Activated CD4-positive, alpha-beta T cell treated with anti-CD3 and anti-CD28 coated beads, Interleukin-2, amount 50 U/mL, for 16 hours (primary cell): ENCODE measurements around the gene POU1F1.
"Not testable (repeated sequence)": the region's sequence is repeated elsewhere in the genome, so short reads cannot be mapped to it uniquely, and the experiment has no call there.

ENCODE experiments used
- DNase-seq: peaks from one replicate; pipeline ENCODE4 v3.0.0-alpha.2; 2020

Gene POU1F1

DNA sequence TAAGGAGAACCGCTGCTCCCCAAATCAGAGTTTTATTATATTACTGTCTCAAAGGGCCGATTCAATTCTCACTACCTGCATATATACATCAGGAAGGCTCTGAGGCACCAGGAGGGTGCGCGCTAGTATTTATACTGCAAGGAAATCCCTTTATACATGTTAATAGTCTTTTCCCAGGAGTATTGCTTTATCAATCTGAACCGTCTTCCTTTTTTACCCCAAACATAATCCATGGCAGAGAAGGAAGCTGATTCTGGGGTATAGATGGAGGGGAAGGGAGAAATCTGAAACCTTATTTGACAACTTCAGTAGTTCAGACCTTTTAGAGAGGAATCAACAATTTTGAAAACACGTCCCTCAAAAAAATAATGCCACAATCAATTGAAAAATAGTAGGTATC, at the start of gene POU1F1:
Gene POU1F1, minus strand, starts transcription at position 101 of the 400 bp plus-strand sequence. CDS start 122 bp downstream, outside the sequence.
- no peak for DNase-seq

DNA sequence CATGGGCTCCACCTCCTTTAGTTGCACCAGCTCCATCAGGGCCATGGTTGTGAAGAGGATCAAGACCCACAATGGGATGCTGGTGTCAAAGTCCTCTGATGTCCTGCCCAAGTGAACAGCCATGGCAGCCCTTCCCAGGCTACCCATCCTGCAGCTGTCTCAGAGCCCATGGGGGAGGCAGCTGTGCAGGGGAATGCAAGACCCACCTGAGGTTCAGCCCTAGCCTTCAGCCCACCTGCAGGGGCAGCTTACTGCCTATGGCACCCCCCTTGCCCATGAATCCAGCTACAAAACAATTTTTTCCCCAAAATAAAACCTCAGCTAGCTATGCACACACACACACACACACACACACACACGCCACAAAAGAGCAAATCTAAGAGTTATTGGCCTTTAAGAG, 48.2 kb upstream of the POU1F1 start:
- DNase-seq = no peak

- DNase-seq = no peak
These were observed 44.6 kb upstream of the POU1F1 start for GRCh38 chr3:87320756-87321626.

DNA sequence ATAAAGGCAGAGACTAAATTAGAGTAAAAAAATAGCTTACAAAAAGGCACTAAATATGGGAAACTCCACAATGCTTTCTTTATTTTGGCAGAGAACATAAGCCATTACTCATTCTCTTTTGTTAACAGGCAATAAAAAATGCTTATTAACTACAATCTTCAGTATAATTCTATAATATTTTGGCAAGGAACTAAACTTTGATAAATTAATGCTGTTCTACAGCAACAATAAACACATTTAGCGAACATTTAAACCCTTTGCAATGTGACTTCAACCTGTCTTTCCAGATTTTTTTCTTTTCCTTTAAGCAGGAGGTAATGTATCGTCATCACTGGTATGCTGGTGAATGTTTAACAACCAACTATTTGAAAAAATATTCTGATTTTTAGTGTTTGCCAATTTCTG, 42.2 kb upstream of the POU1F1 start:
- DNase-seq = no peak

GRCh38 chr3:87317779-87318178, 41.4 kb upstream of the POU1F1 start:
- DNase-seq = no peak

DNA sequence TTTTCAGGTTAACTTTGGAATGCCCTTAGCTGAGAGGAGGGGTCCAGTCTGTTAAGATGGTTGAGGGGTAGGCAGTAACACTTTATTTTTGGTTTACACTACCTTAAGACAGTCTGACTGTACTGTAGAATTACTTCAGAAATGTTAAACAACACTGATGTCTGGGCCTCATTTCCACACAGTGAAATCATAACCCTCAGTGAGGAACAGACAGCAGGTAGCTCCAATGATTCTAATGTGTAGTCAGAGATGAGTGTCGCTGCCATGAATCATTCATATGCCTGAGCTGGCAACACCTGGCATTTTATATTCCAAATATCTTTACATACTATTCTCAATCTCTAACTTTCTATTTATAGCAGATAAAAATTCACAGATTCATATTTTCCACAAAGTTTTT, 37.3 kb upstream of the POU1F1 start:
- DNase-seq = no peak

- no peak for DNase-seq
These were observed 34.9 kb upstream of the POU1F1 start for GRCh38 chr3:87311309-87311708.

DNA sequence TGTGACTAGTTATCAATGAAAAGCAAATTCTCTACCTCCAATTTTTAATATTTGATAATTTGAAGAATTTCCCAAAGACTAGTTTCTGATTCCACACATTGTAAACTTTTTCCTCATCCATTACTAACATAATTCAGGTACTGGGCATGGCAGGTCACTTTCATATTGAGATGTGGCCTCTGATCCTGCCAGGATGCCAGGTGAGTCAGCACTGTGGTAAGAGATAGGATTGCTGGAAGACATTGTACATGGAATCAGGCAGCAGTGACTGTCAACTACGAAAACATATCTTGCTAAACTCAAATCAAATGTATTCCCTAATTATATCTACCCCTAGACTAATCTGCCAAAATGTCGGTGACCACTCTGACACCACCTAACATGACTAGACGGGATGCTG, 33.2 kb upstream of the POU1F1 start:
- DNase-seq = no peak

DNA sequence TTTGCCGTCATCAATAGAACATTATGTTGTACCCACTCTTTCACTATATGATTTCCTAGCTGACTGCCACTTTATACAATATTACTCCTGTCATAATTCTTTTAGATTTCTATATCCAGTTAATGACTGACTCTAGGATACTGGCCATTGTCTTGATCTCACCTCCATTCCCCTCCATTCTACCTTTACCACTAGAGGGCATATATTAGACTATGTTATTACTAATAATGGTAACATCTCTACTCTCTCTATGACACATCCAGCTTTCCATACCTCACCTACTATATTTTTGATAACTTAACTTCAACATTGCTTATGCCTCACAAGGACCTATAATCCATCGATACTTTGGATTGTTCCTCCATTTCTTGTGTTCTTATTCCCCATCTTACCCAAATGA, 31.4 kb upstream of the POU1F1 start:
- no peak for DNase-seq

DNA sequence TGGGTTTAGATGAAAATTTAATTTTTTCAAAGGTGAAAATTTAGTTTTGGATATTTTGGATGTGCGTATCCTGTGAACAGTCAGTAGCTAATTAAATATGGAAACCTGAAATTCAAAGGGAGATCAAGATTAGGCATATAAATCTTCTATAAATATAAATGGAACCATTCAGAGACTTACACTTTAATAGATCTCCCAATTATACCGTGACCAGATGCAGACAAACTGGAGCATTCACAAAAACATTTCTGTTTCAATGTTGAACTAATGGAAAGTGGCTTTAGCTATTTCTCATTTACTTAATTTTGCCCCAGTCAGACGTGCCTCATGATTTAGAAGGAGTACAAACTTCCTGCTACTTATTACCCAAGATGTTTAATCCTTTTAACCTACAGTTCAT, 29.1 kb upstream of the POU1F1 start:
- no peak for DNase-seq

DNA sequence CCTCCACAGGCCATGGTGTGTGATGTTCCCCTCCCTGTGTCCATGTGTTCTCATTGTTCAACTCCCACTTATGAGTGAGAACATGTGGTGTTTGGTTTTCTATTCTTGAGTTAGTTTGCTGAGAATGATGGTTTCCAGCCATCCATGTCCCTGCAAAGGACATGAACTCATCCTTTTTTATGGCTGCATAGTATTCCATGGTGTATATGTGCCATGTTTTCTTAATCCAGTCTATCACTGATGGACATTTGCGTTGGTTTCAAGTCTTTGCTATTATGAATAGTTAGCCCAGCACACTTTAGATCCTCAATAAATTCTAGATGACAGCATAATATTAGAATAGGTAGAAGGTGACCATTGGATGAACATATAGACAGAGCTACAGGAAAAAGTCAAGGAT, 28.6 kb upstream of the POU1F1 start:
- not testable (repeated sequence) for DNase-seq

GRCh38 chr3:87298111-87298718, 21.8 kb upstream of the POU1F1 start:
- peak; percentile 46 for DNase-seq

DNA sequence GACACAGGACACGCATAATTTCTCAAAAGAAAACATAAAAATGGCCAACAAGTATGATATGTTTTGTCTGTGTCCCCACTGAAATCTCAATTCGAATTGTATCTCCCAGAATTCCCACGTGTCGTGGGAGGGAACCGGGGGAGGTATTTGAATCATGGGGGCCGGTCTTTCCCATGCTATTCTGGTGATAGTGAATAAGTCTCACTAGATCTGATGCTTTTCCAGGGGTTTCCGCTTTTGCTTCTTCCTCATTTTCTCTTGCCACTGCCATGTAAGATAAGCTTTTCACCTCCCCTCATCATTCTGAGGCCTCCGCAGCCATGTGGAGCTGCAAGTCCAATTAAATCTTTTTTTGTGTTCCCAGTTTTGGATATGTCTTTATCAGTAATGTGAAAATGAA, 12.1 kb upstream of the POU1F1 start:
- DNase-seq = no peak

- peak; percentile 26 for DNase-seq
These were observed 10.6 kb upstream of the POU1F1 start for GRCh38 chr3:87287011-87287410.

GRCh38 chr3:87272718-87273341, 3.6 kb downstream of the POU1F1 start:
- DNase-seq = peak; percentile 10

- peak; percentile 37 for DNase-seq
These were observed 5.3 kb downstream of the POU1F1 start for GRCh38 chr3:87270908-87271700.

GRCh38 chr3:87269723-87270122, 6.7 kb downstream of the POU1F1 start:
- no peak for DNase-seq

DNA sequence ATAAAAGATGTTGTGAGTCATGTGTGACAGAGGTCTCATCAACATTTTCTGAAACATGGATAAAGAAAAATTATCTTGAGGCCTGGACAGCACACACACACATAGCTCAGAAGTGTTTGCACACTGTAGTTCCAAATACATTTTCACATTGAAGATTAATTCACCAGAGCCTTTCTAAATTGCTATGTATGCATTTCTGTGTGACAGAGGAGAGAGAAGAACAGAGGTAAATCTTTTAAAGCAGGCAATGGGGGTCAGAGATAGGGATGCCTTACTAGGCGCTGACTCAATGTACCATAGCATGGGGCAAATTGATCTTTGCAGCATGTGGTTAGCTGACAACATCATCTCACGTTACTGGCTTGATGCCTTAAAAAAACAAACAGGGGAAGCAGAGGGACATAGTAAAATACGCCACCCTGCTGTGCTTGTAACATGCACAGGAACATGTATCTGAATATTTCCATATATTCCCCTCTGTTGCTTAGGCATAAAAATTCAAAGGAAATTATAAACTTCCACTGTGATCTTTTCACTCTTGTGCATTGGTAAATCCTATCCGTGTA, 7.7 kb downstream of the POU1F1 start:
- no peak for DNase-seq

- DNase-seq = peak; percentile 11
These were observed 8.3 kb downstream of the POU1F1 start for GRCh38 chr3:87267953-87268645.

DNA sequence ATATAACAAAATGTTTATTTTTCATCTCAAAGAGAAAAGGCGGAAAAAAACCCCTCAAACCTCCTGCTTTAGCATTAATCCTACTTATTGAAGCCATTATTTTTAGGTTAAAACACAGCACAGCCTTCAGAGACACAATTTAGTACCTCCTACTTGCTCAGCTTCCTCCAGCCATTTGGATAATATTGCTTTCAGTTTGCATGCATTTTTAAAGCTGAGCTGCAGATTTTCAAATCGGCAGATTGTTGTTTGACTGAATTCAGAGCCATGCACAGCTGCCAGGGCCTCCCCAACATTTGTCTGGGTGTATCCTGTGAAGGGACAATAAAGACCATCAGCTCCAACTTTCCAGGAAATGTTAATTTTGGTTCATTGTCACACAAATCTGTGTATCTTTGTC, 14.5 kb downstream of the POU1F1 start:
- no peak for DNase-seq

DNA sequence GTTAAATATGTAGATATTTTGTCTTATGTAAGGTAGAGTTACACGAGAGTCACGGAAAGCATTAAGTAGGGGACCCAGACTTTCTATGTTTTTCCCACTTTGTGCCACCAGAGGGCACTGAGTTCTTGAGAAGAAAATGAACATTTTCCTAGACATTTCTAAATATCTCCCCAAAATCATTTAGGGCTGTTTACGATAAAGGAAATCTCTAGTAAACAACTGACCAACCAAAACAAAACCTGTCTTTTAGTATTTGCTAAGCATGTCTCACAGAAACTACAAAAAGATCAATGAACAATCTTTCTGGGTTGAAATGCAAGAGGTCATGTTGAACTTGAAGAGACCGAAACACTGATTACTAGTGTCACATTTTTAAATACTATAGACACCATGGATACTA, 16.1 kb downstream of the POU1F1 start:
- DNase-seq = peak; percentile 42

GRCh38 chr3:87250009-87250408, 26.4 kb downstream of the POU1F1 start:
- DNase-seq = no peak
